Measurements from ENCODE around the gene JMJD4.

Gene JMJD4

GRCh38 chr1:227768125-227768439 is 33.0 kb upstream of the JMJD4 start:
- no peak for DNase-seq

GRCh38 chr1:227767401-227768124 is 32.5 kb upstream of the JMJD4 start:
- DNase-seq = no peak

- no peak for DNase-seq
These were observed 31.7 kb upstream of the JMJD4 start for GRCh38 chr1:227766653-227767277.

- peak; percentile 82 for DNase-seq
These were observed 31.0 kb upstream of the JMJD4 start for GRCh38 chr1:227766015-227766634.

- DNase-seq = no peak
These were observed 30.3 kb upstream of the JMJD4 start for GRCh38 chr1:227765261-227766014.

- DNase-seq = no peak
These were observed 28.9 kb upstream of the JMJD4 start for GRCh38 chr1:227764019-227764391.

- no peak for DNase-seq
These were observed 28.3 kb upstream of the JMJD4 start for GRCh38 chr1:227763246-227764018.

- peak; percentile 83 for DNase-seq
These were observed 27.3 kb upstream of the JMJD4 start for GRCh38 chr1:227762231-227762911.

- no peak for DNase-seq
These were observed 26.6 kb upstream of the JMJD4 start for GRCh38 chr1:227761621-227762230.

- no peak for DNase-seq
These were observed 25.3 kb upstream of the JMJD4 start for GRCh38 chr1:227760377-227760776.

- peak; percentile 82 for DNase-seq
These were observed 24.5 kb upstream of the JMJD4 start for GRCh38 chr1:227759341-227760300.

GRCh38 chr1:227758366-227758765 is 23.3 kb upstream of the JMJD4 start:
- DNase-seq = no peak

- DNase-seq = no peak
These were observed 22.7 kb upstream of the JMJD4 start for GRCh38 chr1:227757781-227758180.

GRCh38 chr1:227756172-227756959 is 21.3 kb upstream of the JMJD4 start:
- no peak for DNase-seq

- DNase-seq = no peak
These were observed 19.9 kb upstream of the JMJD4 start for GRCh38 chr1:227754958-227755357.

- no peak for DNase-seq
These were observed 19.1 kb upstream of the JMJD4 start for GRCh38 chr1:227753999-227754711.

- DNase-seq = no peak
These were observed 15.0 kb upstream of the JMJD4 start for GRCh38 chr1:227749916-227750710.

GRCh38 chr1:227749225-227749624 is 14.1 kb upstream of the JMJD4 start:
- DNase-seq = no peak

Data from NCI-H2171 (cell line).